ENCODE data around the gene DOK4. TPM values are rescaled to one million over a fixed set of nuclear protein-coding genes. Genes with fewer than 3 reads are reported as not detected.

The DOK4 gene
- total RNA-seq, 1 experiment from 2014 or later = 13.1 TPM

- Histone ChIP-seq H4K20me1 (ENCODE audit: control insufficient read depth, insufficient read depth, insufficient read length) (no peaks in the 10 kb centered on the region), H3K27me3 (ENCODE audit: insufficient read depth, low read length) (no peaks in the 10 kb centered on the region), H2BK120ac (ENCODE audit: low read depth, low read length, poor library complexity, severe bottlenecking) (no peak overlapping the region), H3K79me1 (ENCODE audit: insufficient read depth, low read depth, low read length, poor library complexity, severe bottlenecking) (no peaks in the 10 kb centered on the region), H3K9ac (ENCODE audit: extremely low read depth, insufficient read length, low read length) (no peak overlapping the region), H2BK5ac (ENCODE audit: insufficient read length, low read length) (no peak overlapping the region), H3K4me1 (ENCODE audit: insufficient read depth, low read length) (no peaks in the 10 kb centered on the region; the same call in 1 of the 2 replicates), H3K79me2 (ENCODE audit: insufficient read depth, low read length) (no peaks in the 10 kb centered on the region), H3K27ac (ENCODE audit: insufficient read length, low read depth, low read length) (no peak overlapping the region), H3K18ac (ENCODE audit: insufficient read length, low read depth, low read length) (no peak overlapping the region), H3K23me2 (ENCODE audit: insufficient read length, low read depth, low read length, poor library complexity, severe bottlenecking) (no peaks in the 10 kb centered on the region), H4K8ac (replicated peaks; ENCODE audit: insufficient read length, low read depth, low read length) (no peak overlapping the region), H3K9me3 (ENCODE audit: control insufficient read depth, low read depth, low read length) (no peaks in the 10 kb centered on the region), H2BK15ac (ENCODE audit: low read depth, low read length) (no peak overlapping the region), H3K56ac (ENCODE audit: insufficient read length, low read depth, low read length) (no peak overlapping the region), H3K4ac (ENCODE audit: low read depth, low read length) (no peak overlapping the region), H2AK5ac (ENCODE audit: insufficient read length, low read length) (no peak overlapping the region), H4K5ac (ENCODE audit: insufficient read length, low read depth, low read length) (no peak overlapping the region), H4K91ac (ENCODE audit: insufficient read length, low read depth, low read length) (no peak overlapping the region), H3K14ac (ENCODE audit: insufficient read depth, low read length) (no peak overlapping the region), H3T11ph (ENCODE audit: low read length) (no peak overlapping the region), H2AFZ (ENCODE audit: low read length) (no peak overlapping the region), H2BK12ac (ENCODE audit: insufficient read length, low read depth, low read length) (no peak overlapping the region), H3K4me2 (ENCODE audit: insufficient read depth, insufficient read length, low read length) (no peak overlapping the region), H2BK20ac (ENCODE audit: low read depth, low read length, poor library complexity, severe bottlenecking) (no peak overlapping the region), H3K23ac (ENCODE audit: insufficient read length, low read depth, low read length) (no peak overlapping the region)
- peaks cover 14 to 24% of the 10 kb centered on the region in 2 experiments for H3K4me1 Mint-ChIP-seq
- H3K4me3 Mint-ChIP-seq = no peak overlapping the region; a peak in 1 of 5 replicates
- H3K27me3 Mint-ChIP-seq (ENCODE audit: low read depth) = peaks cover 6% of the 10 kb centered on the region
- TF ChIP-seq, protein P1, sequence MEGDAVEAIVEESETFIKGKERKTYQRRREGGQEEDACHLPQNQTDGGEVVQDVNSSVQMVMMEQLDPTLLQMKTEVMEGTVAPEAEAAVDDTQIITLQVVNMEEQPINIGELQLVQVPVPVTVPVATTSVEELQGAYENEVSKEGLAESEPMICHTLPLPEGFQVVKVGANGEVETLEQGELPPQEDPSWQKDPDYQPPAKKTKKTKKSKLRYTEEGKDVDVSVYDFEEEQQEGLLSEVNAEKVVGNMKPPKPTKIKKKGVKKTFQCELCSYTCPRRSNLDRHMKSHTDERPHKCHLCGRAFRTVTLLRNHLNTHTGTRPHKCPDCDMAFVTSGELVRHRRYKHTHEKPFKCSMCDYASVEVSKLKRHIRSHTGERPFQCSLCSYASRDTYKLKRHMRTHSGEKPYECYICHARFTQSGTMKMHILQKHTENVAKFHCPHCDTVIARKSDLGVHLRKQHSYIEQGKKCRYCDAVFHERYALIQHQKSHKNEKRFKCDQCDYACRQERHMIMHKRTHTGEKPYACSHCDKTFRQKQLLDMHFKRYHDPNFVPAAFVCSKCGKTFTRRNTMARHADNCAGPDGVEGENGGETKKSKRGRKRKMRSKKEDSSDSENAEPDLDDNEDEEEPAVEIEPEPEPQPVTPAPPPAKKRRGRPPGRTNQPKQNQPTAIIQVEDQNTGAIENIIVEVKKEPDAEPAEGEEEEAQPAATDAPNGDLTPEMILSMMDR (conservative IDR thresholded peaks at IDR 0.05) = no peak
- no peak overlapping the region; a peak in 1 of 7 replicates for H3K27ac Mint-ChIP-seq
- no CpG with 5 or more reads among the region's 6 CpGs for WGBS (ENCODE audit: extremely low coverage, insufficient read length, low lambda C conversion rate)
- no peaks in the 10 kb centered on the region for H3K36me3 Mint-ChIP-seq (ENCODE audit: insufficient read depth in 1 of 3, low read depth in 3 of 3)
- no peaks in the 10 kb centered on the region for H3K9me3 Mint-ChIP-seq
- no peak for DNase-seq
These were observed 18.9 kb upstream of the DOK4 start for GRCh38 chr16:57505169-57505568.

Data from H9 (cell line).